Duodenal mucosa (tissue), 2 donors: ENCODE results near the gene SPPL2B.

Experiments
- H3K27ac ChIP-seq: one replicate; pipeline ENCODE4 v1.7.0; 2013; ENCODE audit warnings: low read depth, low read length
- H3K27me3 ChIP-seq, 2 donors: one replicate each; pipeline ENCODE4 v1.7.0; 2013; ENCODE audit warnings: low read length in 2 of 2, control low read depth in 1 of 2; ENCODE audit not compliant: insufficient read depth in 2 of 2, control insufficient read depth in 1 of 2
- H3K36me3 ChIP-seq, 2 donors: one replicate each; pipeline ENCODE4 v1.7.0; 2013; ENCODE audit warnings: low read length in 2 of 2, control low read depth in 1 of 2; ENCODE audit not compliant: insufficient read depth in 2 of 2, control insufficient read depth in 1 of 2
- H3K4me1 ChIP-seq, 2 donors: one replicate each; pipeline ENCODE4 v1.7.0; 2013; ENCODE audit warnings: low read length in 2 of 2, control low read depth in 1 of 2; ENCODE audit not compliant: insufficient read depth in 2 of 2, control insufficient read depth in 1 of 2
- H3K4me3 ChIP-seq, 2 donors: one replicate each; pipeline ENCODE4 v1.7.0; 2013; ENCODE audit warnings: low read length in 2 of 2, low read depth in 1 of 2
- H3K9ac ChIP-seq, 2 donors: one replicate each; pipeline ENCODE4 v1.7.0; 2013; ENCODE audit warnings: low read length in 2 of 2, low read depth in 1 of 2
- H3K9me3 ChIP-seq, 2 donors: one replicate each; pipeline ENCODE4 v1.7.0; 2013; ENCODE audit warnings: low read length in 2 of 2, control low read depth in 1 of 2; ENCODE audit not compliant: control insufficient read depth in 1 of 2

SPPL2B gene

GRCh38 chr19:2331601-2332246 is 3.2 kb downstream of the SPPL2B start:
- H3K36me3 ChIP-seq: peaks cover 0 to 10% of the 10 kb centered on the region in 2 donors
- H3K4me1 ChIP-seq: peaks cover 42 to 61% of the 10 kb centered on the region in 2 donors
- peak overlapping the region; percentile 26 to 44 for H3K4me3 ChIP-seq
- H3K9ac ChIP-seq: peak overlapping the region; percentile 55 to 94
- H3K27ac ChIP-seq: peak overlapping the region; percentile 74
- H3K27me3 ChIP-seq: no peaks in the 10 kb centered on the region
- no peaks in the 10 kb centered on the region for H3K9me3 ChIP-seq

DNA sequence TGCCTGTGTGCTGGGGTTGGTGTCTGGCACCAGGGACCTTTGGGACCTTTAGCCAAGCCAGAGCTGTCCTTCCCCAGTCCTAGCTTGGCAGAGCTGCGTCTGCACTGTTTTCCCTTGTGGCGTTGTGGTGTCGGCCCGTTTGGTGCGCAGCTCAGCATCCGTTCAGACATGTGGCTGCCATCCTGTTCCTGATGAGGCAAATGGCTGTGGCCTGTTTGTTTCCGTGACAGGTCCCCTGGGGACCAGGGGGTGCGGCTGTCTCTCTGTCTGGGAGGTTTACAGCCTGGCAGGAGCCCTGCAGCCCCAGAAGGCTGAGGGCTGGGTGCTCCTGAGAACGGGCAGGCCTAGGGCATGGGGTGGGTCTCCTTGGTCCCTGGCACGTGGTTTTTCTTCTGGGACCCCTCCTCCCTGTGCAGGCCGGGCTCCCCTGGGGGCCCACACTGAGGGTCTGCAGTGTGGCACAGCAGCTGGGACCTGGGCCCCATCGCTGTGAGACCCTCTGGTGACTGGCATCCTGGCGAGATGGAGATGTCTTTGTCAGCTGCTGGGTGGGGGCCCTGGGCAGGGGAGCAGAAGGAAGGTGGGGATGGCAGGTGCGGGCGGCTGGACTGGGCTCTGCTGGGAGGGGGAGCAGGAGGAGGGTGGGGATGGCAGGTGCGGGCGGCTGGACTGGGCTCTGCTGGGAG is 4.0 kb downstream of the SPPL2B start:
- Histone ChIP-seq H3K36me3 (peaks cover 0 to 16% of the 10 kb centered on the region in 2 donors), H3K4me1 (peaks cover 41 to 54% of the 10 kb centered on the region in 2 donors), H3K27ac (peak overlapping the region; percentile 74), H3K9ac (peak overlapping the region; percentile 45 to 94), H3K4me3 (peak overlapping the region; percentile 28 to 44), H3K27me3 (no peaks in the 10 kb centered on the region), H3K9me3 (no peaks in the 10 kb centered on the region)

- Histone ChIP-seq H3K4me3 (peak overlapping the region; percentile 21 to 48), H3K27me3 (no peaks in the 10 kb centered on the region), H3K27ac (peak overlapping the region; percentile 54), H3K9me3 (no peaks in the 10 kb centered on the region), H3K36me3 (peaks cover 0 to 16% of the 10 kb centered on the region in 2 donors), H3K9ac (peak overlapping the region; percentile 37 to 69), H3K4me1 (peaks cover 37 to 50% of the 10 kb centered on the region in 2 donors)
These were observed 4.7 kb downstream of the SPPL2B start for GRCh38 chr19:2333027-2333806.

DNA sequence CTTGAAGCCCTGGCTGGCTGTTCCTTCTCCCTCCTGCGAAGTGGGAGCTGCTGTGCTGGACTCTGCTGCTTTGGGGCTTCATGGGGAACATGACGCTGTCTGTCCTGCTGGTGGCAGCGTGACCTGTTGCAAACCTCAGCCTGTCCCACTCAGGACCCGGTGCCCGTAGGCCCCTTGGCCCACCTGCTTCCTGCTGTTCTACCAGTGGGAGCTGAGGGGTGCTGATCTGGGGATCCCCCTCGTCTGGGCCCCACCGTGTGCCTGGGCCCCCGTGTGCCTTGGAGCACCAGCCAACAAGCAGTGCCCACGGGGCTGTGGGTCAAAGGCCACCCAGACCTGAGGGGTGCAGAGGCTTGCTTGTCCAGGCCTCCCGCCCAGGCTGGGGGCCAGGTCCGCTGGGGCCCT is 5.3 kb downstream of the SPPL2B start:
- H3K9ac ChIP-seq: peak overlapping the region; percentile 37 to 69
- H3K4me1 ChIP-seq: peaks cover 37 to 50% of the 10 kb centered on the region in 2 donors
- peak overlapping the region; percentile 21 to 48 for H3K4me3 ChIP-seq
- H3K27ac ChIP-seq: peak overlapping the region; percentile 54
- no peaks in the 10 kb centered on the region for H3K9me3 ChIP-seq
- H3K27me3 ChIP-seq: no peaks in the 10 kb centered on the region
- H3K36me3 ChIP-seq: peaks cover 0 to 18% of the 10 kb centered on the region in 2 donors

GRCh38 chr19:2334426-2334825 is 5.9 kb downstream of the SPPL2B start:
- Histone ChIP-seq H3K9ac (no peak overlapping the region), H3K9me3 (no peaks in the 10 kb centered on the region), H3K27ac (no peak overlapping the region), H3K4me3 (no peak overlapping the region), H3K27me3 (no peaks in the 10 kb centered on the region), H3K36me3 (peaks cover 0 to 23% of the 10 kb centered on the region in 2 donors), H3K4me1 (peaks cover 36 to 44% of the 10 kb centered on the region in 2 donors)

DNA sequence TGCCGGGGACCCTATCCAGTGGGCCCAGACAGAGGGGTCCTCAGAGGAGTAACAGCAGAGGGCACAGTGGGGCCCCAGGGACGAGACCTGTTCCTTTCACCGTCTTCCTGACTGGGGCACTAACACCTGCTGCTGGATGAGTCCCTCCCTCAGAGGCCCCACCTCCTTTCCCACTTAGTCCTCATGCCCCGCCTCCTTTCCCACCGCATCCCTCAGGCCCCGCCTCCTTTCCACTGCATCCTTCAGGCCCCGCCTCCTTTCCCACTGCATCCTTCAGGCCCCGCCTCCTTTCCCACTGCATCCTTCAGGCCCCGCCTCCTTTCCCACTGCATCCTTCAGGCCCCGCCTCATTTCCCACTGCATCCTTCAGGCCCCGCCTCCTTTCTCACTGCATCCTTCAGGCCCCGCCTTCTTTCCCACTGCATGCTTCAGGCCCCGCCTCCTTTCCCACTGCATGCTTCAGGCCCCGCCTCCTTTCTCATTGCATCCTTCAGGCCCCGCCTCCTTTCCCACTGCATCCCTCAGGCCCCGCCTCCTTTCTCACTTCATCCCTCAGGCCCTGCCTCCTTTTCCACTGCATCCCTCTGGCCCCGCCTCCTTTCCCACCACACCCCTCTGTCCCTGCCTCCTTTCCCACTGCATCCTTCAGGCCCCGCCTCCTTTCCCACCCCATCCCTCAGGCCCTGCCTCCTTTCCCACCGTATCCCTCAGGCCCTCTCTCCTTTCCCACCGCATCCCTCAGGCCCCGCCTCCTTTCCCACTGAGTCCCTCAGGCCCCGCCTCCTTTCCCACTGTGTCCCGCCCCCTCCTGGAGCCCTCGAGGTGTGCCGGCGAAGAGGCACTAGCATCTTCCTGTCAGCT is 6.7 kb downstream of the SPPL2B start:
- Histone ChIP-seq H3K4me3 (no peak overlapping the region), H3K36me3 (peaks cover 0 to 23% of the 10 kb centered on the region in 2 donors), H3K4me1 (peaks cover 33 to 39% of the 10 kb centered on the region in 2 donors), H3K27ac (no peak overlapping the region), H3K9ac (no peak overlapping the region), H3K9me3 (no peaks in the 10 kb centered on the region), H3K27me3 (no peaks in the 10 kb centered on the region)

- no peak overlapping the region for H3K9ac ChIP-seq
- no peaks in the 10 kb centered on the region for H3K27me3 ChIP-seq
- peaks cover 0 to 23% of the 10 kb centered on the region in 2 donors for H3K36me3 ChIP-seq
- H3K4me3 ChIP-seq: no peak overlapping the region
- no peaks in the 10 kb centered on the region for H3K9me3 ChIP-seq
- peaks cover 32% of the 10 kb centered on the region in 2 donors for H3K4me1 ChIP-seq
- no peak overlapping the region for H3K27ac ChIP-seq
These were observed 7.4 kb downstream of the SPPL2B start for GRCh38 chr19:2335848-2336247.

GRCh38 chr19:2336528-2337328 is 8.2 kb downstream of the SPPL2B start:
- H3K4me3 ChIP-seq: no peak overlapping the region
- H3K27ac ChIP-seq: no peak overlapping the region
- H3K36me3 ChIP-seq: peaks cover 0 to 28% of the 10 kb centered on the region in 2 donors
- no peak overlapping the region for H3K9ac ChIP-seq
- no peaks in the 10 kb centered on the region for H3K27me3 ChIP-seq
- H3K9me3 ChIP-seq: no peaks in the 10 kb centered on the region
- peaks cover 23 to 24% of the 10 kb centered on the region in 2 donors for H3K4me1 ChIP-seq

GRCh38 chr19:2337329-2337707 is 8.8 kb downstream of the SPPL2B start:
- Histone ChIP-seq H3K27me3 (no peaks in the 10 kb centered on the region), H3K4me1 (peaks cover 17 to 19% of the 10 kb centered on the region in 2 donors), H3K36me3 (peaks cover 0 to 28% of the 10 kb centered on the region in 2 donors), H3K4me3 (no peak overlapping the region), H3K9ac (no peak overlapping the region), H3K27ac (no peak overlapping the region), H3K9me3 (no peaks in the 10 kb centered on the region)
